GM12878 (cell line): Measurements from ENCODE around the gene ANGPTL2.

Experiments
- FOS ChIP-seq: IDR thresholded peaks from 3 replicates; pipeline ENCODE4 v1.6.1; 2011; ENCODE audit warnings: borderline replicate concordance; ENCODE audit not compliant: insufficient read length; ENCODE audit errors: extremely low read depth
- TF ChIP-seq, protein P1 (sequence below), 3 experiments: IDR thresholded peaks in 2 of 3; conservative IDR thresholded peaks in 1 of 3; 2 replicates each; pipeline ENCODE4 v1.5.1; 2011; ENCODE audit warnings: low read depth in 3 of 3, low read length in 3 of 3, mild to moderate bottlenecking in 3 of 3, control low read depth in 2 of 3, moderate library complexity in 2 of 3, inconsistent platforms in 1 of 3, mixed read lengths in 1 of 3; ENCODE audit not compliant: control insufficient read depth in 2 of 3, insufficient read depth in 1 of 3; ENCODE audit errors: extremely low read depth in 1 of 3
- TF ChIP-seq, protein P2 (sequence below): IDR thresholded peaks from 2 replicates; pipeline ENCODE4 v1.6.1; 2011; ENCODE audit warnings: mild to moderate bottlenecking, low read depth, low read length, moderate library complexity; ENCODE audit not compliant: insufficient replicate concordance

DNA sequence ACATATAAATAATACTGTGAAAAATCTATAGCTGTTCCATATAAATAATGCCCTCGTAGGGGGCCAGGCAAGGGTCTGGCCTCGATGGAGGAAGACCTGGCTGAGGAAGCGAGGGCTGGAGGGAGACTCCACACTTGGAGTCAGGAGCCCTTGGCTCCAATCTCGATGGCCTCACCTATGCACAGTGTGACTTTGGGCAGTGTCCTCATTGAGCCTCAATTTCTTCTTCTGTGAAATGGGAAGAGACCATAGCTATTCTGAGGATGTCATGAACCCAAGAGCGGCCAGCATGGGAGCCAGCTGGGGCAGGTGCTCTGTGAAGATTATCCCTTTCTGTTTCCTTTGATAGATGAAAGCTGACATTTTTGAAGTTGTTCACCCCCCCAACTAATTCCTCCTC is 24.8 kb downstream of the ANGPTL2 start:
- TF ChIP-seq, protein P1, sequence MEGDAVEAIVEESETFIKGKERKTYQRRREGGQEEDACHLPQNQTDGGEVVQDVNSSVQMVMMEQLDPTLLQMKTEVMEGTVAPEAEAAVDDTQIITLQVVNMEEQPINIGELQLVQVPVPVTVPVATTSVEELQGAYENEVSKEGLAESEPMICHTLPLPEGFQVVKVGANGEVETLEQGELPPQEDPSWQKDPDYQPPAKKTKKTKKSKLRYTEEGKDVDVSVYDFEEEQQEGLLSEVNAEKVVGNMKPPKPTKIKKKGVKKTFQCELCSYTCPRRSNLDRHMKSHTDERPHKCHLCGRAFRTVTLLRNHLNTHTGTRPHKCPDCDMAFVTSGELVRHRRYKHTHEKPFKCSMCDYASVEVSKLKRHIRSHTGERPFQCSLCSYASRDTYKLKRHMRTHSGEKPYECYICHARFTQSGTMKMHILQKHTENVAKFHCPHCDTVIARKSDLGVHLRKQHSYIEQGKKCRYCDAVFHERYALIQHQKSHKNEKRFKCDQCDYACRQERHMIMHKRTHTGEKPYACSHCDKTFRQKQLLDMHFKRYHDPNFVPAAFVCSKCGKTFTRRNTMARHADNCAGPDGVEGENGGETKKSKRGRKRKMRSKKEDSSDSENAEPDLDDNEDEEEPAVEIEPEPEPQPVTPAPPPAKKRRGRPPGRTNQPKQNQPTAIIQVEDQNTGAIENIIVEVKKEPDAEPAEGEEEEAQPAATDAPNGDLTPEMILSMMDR (IDR thresholded peaks at IDR 0.05 in 2 of 3, conservative IDR thresholded peaks at IDR 0.05 in 1 of 3; ENCODE audit: control insufficient read depth in 2 of 3, extremely low read depth in 1 of 3, insufficient read depth in 1 of 3, low read depth in 3 of 3, low read length in 3 of 3) = no peak
- TF ChIP-seq, protein P2, sequence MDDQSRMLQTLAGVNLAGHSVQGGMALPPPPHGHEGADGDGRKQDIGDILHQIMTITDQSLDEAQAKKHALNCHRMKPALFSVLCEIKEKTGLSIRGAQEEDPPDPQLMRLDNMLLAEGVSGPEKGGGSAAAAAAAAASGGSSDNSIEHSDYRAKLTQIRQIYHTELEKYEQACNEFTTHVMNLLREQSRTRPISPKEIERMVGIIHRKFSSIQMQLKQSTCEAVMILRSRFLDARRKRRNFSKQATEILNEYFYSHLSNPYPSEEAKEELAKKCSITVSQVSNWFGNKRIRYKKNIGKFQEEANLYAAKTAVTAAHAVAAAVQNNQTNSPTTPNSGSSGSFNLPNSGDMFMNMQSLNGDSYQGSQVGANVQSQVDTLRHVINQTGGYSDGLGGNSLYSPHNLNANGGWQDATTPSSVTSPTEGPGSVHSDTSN = no peak
- TF ChIP-seq FOS = no peak
